HCT116 (cell line): ENCODE results near the gene DAGLB.

Experiments used
- ELF1 ChIP-seq: IDR thresholded peaks from 2 replicates; pipeline ENCODE4 v1.6.1; 2012; ENCODE audit warnings: low read depth, borderline replicate concordance
- EZH2phosphoT487 ChIP-seq: fragments of 200-600 bp; IDR thresholded peaks from 2 replicates; pipeline ENCODE4 v1.6.1; 2018; ENCODE audit warnings: antibody characterized with exemption, borderline replicate concordance
- POLR2A ChIP-seq: IDR thresholded peaks from 2 replicates; pipeline ENCODE4 v1.7.0; 2011; ENCODE audit warnings: borderline replicate concordance; ENCODE audit not compliant: insufficient read depth, insufficient read length; ENCODE audit errors: extremely low read depth
- POLR2AphosphoS5 ChIP-seq: IDR thresholded peaks from 2 replicates; pipeline ENCODE4 v1.6.1; 2011; ENCODE audit warnings: mild to moderate bottlenecking, low read depth, low read length, moderate library complexity
- SP1 ChIP-seq: IDR thresholded peaks from 2 replicates; pipeline ENCODE4 v1.6.1; 2012; ENCODE audit warnings: low read depth
- TF ChIP-seq, protein P1 (sequence below), 3 experiments: fragments of 200-600 bp in 1 of 3; sonication (generic) in 1 of 3; IDR thresholded peaks in 2 of 3; conservative IDR thresholded peaks in 1 of 3; 2 replicates each; pipeline ENCODE4 v1.5.1; 2012 to 2017; ENCODE audit warnings: low read depth in 2 of 3, low read length in 2 of 3, antibody characterized with exemption in 1 of 3, borderline replicate concordance in 1 of 3, control low read depth in 1 of 3, mild to moderate bottlenecking in 1 of 3, mixed read lengths in 1 of 3, mixed run types in 1 of 3, moderate library complexity in 1 of 3; ENCODE audit not compliant: insufficient read depth in 1 of 3

DNA sequence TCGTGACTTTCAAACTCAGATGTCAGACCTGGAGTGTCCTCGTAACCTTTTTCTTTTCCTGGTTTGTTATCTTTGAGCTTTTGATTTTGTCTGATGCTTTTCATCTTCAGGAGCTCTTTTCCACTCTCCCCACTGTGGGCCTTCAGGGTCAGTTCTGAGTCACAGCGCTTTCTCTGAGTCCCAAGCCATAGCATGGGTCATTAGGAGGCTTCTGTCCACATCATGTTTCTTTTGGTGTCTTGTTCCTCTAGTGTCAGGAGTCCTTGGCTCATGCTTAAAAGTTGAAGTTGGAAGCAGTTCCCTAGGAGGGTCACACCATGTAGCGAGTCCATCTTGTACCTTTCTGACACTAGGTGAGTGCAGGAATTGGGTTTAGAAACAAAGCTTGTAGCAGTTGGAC is 40.3 kb downstream of the DAGLB start:
- TF ChIP-seq, protein P1, sequence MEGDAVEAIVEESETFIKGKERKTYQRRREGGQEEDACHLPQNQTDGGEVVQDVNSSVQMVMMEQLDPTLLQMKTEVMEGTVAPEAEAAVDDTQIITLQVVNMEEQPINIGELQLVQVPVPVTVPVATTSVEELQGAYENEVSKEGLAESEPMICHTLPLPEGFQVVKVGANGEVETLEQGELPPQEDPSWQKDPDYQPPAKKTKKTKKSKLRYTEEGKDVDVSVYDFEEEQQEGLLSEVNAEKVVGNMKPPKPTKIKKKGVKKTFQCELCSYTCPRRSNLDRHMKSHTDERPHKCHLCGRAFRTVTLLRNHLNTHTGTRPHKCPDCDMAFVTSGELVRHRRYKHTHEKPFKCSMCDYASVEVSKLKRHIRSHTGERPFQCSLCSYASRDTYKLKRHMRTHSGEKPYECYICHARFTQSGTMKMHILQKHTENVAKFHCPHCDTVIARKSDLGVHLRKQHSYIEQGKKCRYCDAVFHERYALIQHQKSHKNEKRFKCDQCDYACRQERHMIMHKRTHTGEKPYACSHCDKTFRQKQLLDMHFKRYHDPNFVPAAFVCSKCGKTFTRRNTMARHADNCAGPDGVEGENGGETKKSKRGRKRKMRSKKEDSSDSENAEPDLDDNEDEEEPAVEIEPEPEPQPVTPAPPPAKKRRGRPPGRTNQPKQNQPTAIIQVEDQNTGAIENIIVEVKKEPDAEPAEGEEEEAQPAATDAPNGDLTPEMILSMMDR (IDR thresholded peaks at IDR 0.05 in 2 of 3, conservative IDR thresholded peaks at IDR 0.05 in 1 of 3; ENCODE audit: borderline replicate concordance in 1 of 3, insufficient read depth in 1 of 3, low read depth in 2 of 3, low read length in 2 of 3) = no peak
- TF ChIP-seq POLR2A (no peak), POLR2AphosphoS5 (no peak), SP1 (no peak), EZH2phosphoT487 (no peak), ELF1 (no peak)
